ENCODE measurements around the gene FXN. TPM values are rescaled to one million over a fixed set of nuclear protein-coding genes. Genes with fewer than 3 reads are reported as not detected.

Gene FXN
- total RNA-seq, 2 experiments from 2014 or later = 6.9 to 36.1 TPM

DNA sequence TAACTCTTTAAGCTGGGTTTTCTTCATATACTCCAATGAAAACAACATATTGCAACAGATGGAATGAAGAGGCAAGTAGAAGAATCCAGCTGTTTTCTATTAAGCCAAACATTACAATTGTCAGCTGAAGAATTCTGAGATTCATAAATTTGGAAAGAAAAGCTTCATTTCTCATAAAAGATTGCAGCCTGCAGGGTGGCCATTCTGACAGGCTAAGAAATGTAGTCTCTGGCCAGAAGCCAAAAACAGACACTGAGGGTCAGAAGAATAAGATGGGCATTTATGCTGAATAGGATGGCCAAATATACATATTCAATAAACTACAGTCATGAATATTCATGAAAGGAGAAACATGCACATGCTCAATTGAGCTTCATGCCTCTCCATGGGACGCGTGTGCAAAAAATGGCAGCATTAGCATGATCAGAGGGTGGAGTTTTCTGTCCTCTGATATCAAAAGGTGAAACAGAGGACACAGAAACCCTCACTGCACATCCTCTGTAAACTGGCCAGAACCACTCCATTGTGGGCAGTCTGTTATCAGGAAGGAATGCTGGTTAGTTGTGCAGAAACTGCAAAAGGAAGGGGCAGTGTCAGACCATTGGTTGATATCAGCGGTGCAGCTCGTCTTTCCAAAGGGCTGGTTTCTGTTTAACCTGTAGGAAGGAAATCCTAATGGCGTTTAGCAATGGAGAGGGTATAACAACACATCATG is 50.2 kb downstream of the FXN start:
- H3K9me3 ChIP-seq (ENCODE audit: low read length) = no peaks in the 10 kb centered on the region
- TF ChIP-seq EZH2phosphoT487 (IDR thresholded peaks at IDR 0.05; ENCODE audit: borderline replicate concordance, low read depth, low read length) = no peak
- TF ChIP-seq, protein P1, sequence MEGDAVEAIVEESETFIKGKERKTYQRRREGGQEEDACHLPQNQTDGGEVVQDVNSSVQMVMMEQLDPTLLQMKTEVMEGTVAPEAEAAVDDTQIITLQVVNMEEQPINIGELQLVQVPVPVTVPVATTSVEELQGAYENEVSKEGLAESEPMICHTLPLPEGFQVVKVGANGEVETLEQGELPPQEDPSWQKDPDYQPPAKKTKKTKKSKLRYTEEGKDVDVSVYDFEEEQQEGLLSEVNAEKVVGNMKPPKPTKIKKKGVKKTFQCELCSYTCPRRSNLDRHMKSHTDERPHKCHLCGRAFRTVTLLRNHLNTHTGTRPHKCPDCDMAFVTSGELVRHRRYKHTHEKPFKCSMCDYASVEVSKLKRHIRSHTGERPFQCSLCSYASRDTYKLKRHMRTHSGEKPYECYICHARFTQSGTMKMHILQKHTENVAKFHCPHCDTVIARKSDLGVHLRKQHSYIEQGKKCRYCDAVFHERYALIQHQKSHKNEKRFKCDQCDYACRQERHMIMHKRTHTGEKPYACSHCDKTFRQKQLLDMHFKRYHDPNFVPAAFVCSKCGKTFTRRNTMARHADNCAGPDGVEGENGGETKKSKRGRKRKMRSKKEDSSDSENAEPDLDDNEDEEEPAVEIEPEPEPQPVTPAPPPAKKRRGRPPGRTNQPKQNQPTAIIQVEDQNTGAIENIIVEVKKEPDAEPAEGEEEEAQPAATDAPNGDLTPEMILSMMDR (conservative IDR thresholded peaks at IDR 0.05; ENCODE audit: low read length) = no peak
- no peaks in the 10 kb centered on the region for H3K79me2 ChIP-seq (ENCODE audit: insufficient read depth, low read depth, low read length)
- H3K4me2 ChIP-seq (ENCODE audit: low read length) = no peak overlapping the region
- no peaks in the 10 kb centered on the region for H4K20me1 ChIP-seq (ENCODE audit: insufficient read depth, low read length)
- no peaks in the 10 kb centered on the region for H3K4me1 ChIP-seq (ENCODE audit: insufficient read depth, low read length, poor library complexity, severe bottlenecking)
- H3K4me3 ChIP-seq (ENCODE audit: low read depth, low read length, poor library complexity, severe bottlenecking) = no peak overlapping the region
- no peaks in the 10 kb centered on the region for H3K9me2 ChIP-seq (ENCODE audit: insufficient read depth, low read length)
- no peak for DNase-seq (ENCODE audit: low spot score)
- POLR2A ChIA-PET = interaction anchor here (0.6 to 1.3 kb wide), 5 partner anchors 13 to 170 kb away, joined by 3 to 7 read pairs (median 4); no protein-coding TSS in a partner anchor
- CTCF ChIA-PET (ENCODE audit: unreplicated experiment) = no interaction called here
- intact Hi-C loops (cut with micrococcal nuclease; ENCODE audit: unreplicated experiment) = no loop called here
- H2AFZ ChIP-seq (ENCODE audit: low read length) = no peak overlapping the region
- H3K36me3 ChIP-seq (ENCODE audit: insufficient read depth, low read length) = no peaks in the 10 kb centered on the region
- H3K27ac ChIP-seq (ENCODE audit: low read depth, low read length, poor library complexity, severe bottlenecking) = no peak overlapping the region
- BruUV-seq (replicated peaks) = no TSS peak

DNA sequence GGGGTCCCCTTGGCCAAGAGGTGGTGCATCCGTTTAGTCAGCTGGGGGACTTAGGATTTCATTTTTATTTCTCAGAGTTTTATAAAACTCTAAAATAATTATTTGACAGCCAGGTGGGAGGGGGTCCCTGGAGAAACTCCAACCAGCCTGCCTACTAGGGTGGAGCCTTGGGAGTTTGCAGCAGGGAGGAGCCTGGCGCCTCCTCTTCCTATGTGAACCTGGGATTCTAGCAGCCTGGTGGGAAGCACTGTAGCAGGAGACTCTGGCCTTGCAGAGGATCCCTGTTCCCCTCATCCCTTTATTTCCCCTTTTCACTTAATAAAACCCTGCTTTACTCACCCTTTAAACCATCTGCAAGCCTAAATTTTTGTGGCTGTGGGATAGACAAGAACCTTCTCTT is 50.8 kb downstream of the FXN start:
- intact Hi-C loops (cut with micrococcal nuclease; ENCODE audit: unreplicated experiment) = no loop called here
- ChIA-PET POLR2A (interaction anchor here (0.6 to 0.8 kb wide), 2 partner anchors 101 to 169 kb away, joined by 3 to 4 read pairs; no protein-coding TSS in a partner anchor), CTCF (ENCODE audit: unreplicated experiment) (no interaction called here)
- TF ChIP-seq EZH2phosphoT487 (IDR thresholded peaks at IDR 0.05; ENCODE audit: borderline replicate concordance, low read depth, low read length) = no peak
- TF ChIP-seq, protein P1 (conservative IDR thresholded peaks at IDR 0.05; ENCODE audit: low read length) = no peak
- no peak overlapping the region for H3K4me3 ChIP-seq (ENCODE audit: low read depth, low read length, poor library complexity, severe bottlenecking)
- DNase-seq (ENCODE audit: low spot score) = no peak
- H4K20me1 ChIP-seq (ENCODE audit: insufficient read depth, low read length) = no peaks in the 10 kb centered on the region
- no TSS peak for BruUV-seq (replicated peaks)
- H3K4me2 ChIP-seq (ENCODE audit: low read length) = no peak overlapping the region
- H3K9me3 ChIP-seq (ENCODE audit: low read length) = no peaks in the 10 kb centered on the region
- H3K79me2 ChIP-seq (ENCODE audit: insufficient read depth, low read depth, low read length) = no peaks in the 10 kb centered on the region
- H2AFZ ChIP-seq (ENCODE audit: low read length) = no peak overlapping the region
- H3K4me1 ChIP-seq (ENCODE audit: insufficient read depth, low read length, poor library complexity, severe bottlenecking) = no peaks in the 10 kb centered on the region
- H3K36me3 ChIP-seq (ENCODE audit: insufficient read depth, low read length) = no peaks in the 10 kb centered on the region
- no peak overlapping the region for H3K27ac ChIP-seq (ENCODE audit: low read depth, low read length, poor library complexity, severe bottlenecking)
- H3K9me2 ChIP-seq (ENCODE audit: insufficient read depth, low read length) = no peaks in the 10 kb centered on the region

DNA sequence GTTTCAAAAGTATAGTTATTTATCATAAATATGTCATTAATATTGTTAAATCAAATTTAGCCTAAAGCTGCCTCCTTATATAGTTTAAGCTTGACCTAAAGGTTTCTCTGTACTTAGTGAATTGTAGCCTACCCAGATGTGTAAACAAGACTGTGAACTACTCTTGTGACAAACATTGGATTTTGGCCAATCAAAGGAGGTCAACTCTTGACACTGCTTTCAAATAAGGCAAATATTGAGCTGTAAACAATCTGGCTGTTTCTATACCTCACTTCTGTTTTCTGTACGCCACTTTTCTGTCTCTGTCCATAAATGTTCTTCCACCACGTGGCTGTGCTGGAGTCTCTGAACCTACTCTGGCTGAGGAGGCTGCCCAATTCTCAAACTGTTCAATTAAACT is 51.2 kb downstream of the FXN start:
- Histone ChIP-seq H3K4me1 (ENCODE audit: insufficient read depth, low read length, poor library complexity, severe bottlenecking) (no peaks in the 10 kb centered on the region), H3K9me2 (ENCODE audit: insufficient read depth, low read length) (no peaks in the 10 kb centered on the region), H3K4me3 (ENCODE audit: low read depth, low read length, poor library complexity, severe bottlenecking) (no peak overlapping the region), H3K79me2 (ENCODE audit: insufficient read depth, low read depth, low read length) (no peaks in the 10 kb centered on the region), H3K9me3 (ENCODE audit: low read length) (no peaks in the 10 kb centered on the region), H3K36me3 (ENCODE audit: insufficient read depth, low read length) (no peaks in the 10 kb centered on the region), H4K20me1 (ENCODE audit: insufficient read depth, low read length) (no peaks in the 10 kb centered on the region), H3K27ac (ENCODE audit: low read depth, low read length, poor library complexity, severe bottlenecking) (no peak overlapping the region), H3K4me2 (ENCODE audit: low read length) (no peak overlapping the region), H2AFZ (ENCODE audit: low read length) (no peak overlapping the region)
- intact Hi-C loops (cut with micrococcal nuclease; ENCODE audit: unreplicated experiment) = no loop called here
- ChIA-PET POLR2A (interaction anchor here (0.8 kb wide), 1 partner anchor 100 kb away, joined by 3 read pairs; no protein-coding TSS in a partner anchor), CTCF (ENCODE audit: unreplicated experiment) (no interaction called here)
- TF ChIP-seq, protein P1 (conservative IDR thresholded peaks at IDR 0.05; ENCODE audit: low read length) = no peak
- TF ChIP-seq EZH2phosphoT487 (IDR thresholded peaks at IDR 0.05; ENCODE audit: borderline replicate concordance, low read depth, low read length) = no peak
- no peak for DNase-seq (ENCODE audit: low spot score)
- no TSS peak for BruUV-seq (replicated peaks)
